HG03025 (cell line): ENCODE results near the gene UNG.

Source experiments
- ATAC-seq: cut with Tn5 transposase; IDR thresholded peaks from one replicate; pipeline ENCODE4 v1.9.1; 2021; ENCODE audit warnings: mild to moderate bottlenecking, moderate library complexity; ENCODE audit not compliant: unreplicated experiment, low FRiP score

UNG gene

GRCh38 chr12:109151457-109151856 is 54.1 kb downstream of the UNG start:
- no peak for ATAC-seq

- no peak for ATAC-seq
Observed at GRCh38 chr12:109153821-109154441, 56.5 kb downstream of the UNG start.

GRCh38 chr12:109154451-109155438 is 57.3 kb downstream of the UNG start:
- ATAC-seq = peak; percentile 76

GRCh38 chr12:109156036-109156435 is 58.6 kb downstream of the UNG start:
- ATAC-seq = no peak

- no peak for ATAC-seq
Observed at GRCh38 chr12:109156586-109156985, 59.2 kb downstream of the UNG start.

GRCh38 chr12:109157986-109158385 is 60.6 kb downstream of the UNG start:
- no peak for ATAC-seq

- no peak for ATAC-seq
Observed at GRCh38 chr12:109160433-109160832, 63.0 kb downstream of the UNG start.
